ENCODE results near the gene GALNT6.
A peak's percentile ranks its signal among the peaks of the same experiment; 100 is the strongest.

Gene GALNT6, protein sequence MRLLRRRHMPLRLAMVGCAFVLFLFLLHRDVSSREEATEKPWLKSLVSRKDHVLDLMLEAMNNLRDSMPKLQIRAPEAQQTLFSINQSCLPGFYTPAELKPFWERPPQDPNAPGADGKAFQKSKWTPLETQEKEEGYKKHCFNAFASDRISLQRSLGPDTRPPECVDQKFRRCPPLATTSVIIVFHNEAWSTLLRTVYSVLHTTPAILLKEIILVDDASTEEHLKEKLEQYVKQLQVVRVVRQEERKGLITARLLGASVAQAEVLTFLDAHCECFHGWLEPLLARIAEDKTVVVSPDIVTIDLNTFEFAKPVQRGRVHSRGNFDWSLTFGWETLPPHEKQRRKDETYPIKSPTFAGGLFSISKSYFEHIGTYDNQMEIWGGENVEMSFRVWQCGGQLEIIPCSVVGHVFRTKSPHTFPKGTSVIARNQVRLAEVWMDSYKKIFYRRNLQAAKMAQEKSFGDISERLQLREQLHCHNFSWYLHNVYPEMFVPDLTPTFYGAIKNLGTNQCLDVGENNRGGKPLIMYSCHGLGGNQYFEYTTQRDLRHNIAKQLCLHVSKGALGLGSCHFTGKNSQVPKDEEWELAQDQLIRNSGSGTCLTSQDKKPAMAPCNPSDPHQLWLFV

GRCh38 chr12:51391283-51392123 lies at the start of gene GALNT6:
TSS of gene GALNT6 (minus strand) at chr12:51391406. CDS start at chr12:51379781, 11,625 bp downstream.
- DNase-seq (ENCODE audit: low read depth), result peak; percentile 67

DNA sequence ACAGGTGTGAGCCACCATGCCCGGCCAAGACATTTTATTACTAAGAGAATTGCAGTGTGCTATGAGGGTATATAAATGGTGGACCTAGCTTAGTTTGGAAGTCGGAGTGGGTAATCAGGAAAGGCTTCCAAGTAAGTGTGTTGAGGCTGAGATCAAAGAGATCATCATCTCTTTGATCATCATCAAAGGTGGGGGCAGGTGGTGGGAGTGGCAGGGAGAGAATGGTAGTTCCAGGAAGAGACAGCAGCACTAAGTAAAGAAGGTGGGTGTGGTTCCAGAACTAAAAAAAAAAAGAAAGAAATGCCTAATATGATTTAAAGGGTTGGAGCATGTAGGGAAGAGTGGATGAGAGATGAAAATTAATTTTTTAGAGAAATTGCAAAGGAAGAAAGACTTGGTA lies 48.1 kb upstream of the GALNT6 start:
- no peak for DNase-seq (ENCODE audit: low read depth)

DNA sequence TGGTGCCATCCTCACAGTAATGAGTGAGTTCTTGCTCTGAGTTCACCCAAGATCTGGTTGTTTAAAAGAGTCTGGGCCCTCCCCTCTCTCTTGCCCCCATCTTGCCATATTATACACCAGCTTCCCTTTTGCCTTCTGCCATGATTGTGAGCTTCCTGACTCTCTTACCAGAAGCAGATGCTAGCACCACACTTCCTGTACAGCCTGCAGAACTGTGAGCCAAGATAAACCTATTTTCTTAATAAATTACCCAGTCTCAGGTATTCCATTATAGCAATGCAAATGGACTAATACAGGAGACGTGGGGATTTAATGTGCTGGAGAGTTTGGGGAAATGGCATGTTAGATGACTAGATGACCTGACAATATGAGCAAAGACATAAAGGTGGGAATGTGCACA lies 46.2 kb upstream of the GALNT6 start:
- no peak for DNase-seq (ENCODE audit: low read depth)

DNA sequence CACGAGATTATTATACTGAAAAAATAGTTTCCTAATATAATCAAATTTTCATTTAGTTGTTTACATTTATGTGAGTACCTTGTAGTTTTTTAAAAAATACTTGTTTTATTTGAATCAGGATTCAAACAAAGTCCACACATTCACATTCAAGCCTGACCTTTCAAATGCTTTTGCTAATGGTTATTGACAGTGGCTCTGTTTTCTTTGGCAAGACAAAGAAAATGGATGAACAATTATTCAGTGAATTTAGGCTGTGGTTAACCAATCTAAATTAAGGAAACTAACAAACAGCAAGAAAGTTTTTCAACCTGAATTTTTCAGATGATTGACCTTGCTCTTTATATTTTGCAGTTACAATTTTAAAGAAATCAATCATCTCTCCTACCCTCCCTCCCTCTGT lies 43.1 kb upstream of the GALNT6 start:
- no peak for DNase-seq (ENCODE audit: low read depth)

DNA sequence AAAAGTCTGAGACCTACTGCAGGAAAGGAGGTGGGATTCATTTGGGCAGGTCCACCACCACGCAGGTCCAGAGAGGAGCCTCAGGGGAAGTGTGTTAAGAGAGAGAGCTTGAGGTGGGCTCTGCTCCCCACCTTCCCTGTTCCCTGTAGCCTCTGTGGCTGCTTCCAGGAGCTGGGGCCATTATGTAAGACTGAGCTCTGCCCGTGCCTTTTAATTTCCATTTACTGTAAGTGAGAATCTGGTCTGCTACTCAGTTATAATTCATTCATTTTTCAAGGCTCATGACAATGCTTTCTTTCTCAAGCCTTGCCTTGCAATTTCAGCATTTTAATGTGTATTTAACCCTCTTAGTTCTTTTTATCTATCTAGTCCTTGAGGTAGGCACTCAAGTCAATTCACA lies 41.7 kb upstream of the GALNT6 start:
- no peak for DNase-seq (ENCODE audit: low read depth)

- no peak for DNase-seq (ENCODE audit: low read depth)
Observed at GRCh38 chr12:51430196-51430895, 39.1 kb upstream of the GALNT6 start.

DNA sequence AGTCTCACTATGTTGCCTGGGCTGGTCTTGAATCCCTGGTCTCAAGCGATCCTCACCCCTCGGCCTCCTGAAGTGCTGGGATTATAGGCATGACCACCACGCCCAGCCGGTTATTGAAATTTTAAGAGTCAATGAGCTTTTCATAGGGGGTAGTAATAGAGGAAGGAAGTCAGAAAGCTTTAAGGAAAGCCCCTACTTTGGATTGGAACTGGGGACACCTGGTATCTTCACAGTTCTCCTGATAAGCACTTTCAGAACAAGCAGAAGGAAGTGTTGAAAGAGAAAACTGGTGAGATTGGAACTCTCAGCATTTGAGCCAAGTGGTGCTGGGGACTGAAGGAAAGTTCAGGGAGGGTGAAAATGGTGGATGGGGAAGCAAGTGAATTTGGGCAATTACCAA lies 38.5 kb upstream of the GALNT6 start:
- no peak for DNase-seq (ENCODE audit: low read depth)

- no peak for DNase-seq (ENCODE audit: low read depth)
Observed at GRCh38 chr12:51428256-51428655, 37.0 kb upstream of the GALNT6 start.

- DNase-seq (ENCODE audit: low read depth), result peak; percentile 62
Observed at GRCh38 chr12:51424662-51425539, 33.7 kb upstream of the GALNT6 start, which contains the start of gene SLC4A8. TSS of gene SLC4A8 (plus strand) at chr12:51424831. CDS start at chr12:51424988, 157 bp downstream.

DNA sequence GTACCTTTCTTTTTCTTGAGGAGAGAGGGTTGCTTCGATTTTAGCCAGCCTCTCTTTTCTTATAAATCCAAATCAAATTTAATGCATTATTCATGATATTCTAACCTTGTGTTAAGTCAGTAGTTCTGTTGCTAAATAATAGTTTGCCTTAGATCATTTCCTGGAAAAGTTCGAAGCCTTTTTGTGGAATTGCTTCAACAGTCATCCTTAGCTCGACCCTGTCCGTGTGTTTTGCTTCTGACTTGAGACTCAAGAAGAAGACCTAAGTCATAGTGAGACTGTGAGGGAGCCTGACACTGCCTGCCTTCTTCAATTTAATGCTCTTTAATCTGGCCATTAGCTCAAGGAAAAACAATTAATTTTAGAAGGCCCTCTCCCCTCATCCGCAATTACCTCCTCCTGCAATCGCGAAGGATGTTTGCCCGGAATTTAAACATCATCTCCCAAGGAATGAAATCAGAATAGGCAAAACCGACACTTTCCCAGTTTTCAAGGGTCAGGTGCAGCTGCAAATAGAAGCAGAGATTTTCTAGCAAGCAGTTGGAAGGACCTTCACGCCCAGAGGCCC lies 33.0 kb upstream of the GALNT6 start:
- no peak for DNase-seq (ENCODE audit: low read depth)

- DNase-seq (ENCODE audit: low read depth), result no peak
Observed at GRCh38 chr12:51421266-51421884, 30.2 kb upstream of the GALNT6 start.

DNA sequence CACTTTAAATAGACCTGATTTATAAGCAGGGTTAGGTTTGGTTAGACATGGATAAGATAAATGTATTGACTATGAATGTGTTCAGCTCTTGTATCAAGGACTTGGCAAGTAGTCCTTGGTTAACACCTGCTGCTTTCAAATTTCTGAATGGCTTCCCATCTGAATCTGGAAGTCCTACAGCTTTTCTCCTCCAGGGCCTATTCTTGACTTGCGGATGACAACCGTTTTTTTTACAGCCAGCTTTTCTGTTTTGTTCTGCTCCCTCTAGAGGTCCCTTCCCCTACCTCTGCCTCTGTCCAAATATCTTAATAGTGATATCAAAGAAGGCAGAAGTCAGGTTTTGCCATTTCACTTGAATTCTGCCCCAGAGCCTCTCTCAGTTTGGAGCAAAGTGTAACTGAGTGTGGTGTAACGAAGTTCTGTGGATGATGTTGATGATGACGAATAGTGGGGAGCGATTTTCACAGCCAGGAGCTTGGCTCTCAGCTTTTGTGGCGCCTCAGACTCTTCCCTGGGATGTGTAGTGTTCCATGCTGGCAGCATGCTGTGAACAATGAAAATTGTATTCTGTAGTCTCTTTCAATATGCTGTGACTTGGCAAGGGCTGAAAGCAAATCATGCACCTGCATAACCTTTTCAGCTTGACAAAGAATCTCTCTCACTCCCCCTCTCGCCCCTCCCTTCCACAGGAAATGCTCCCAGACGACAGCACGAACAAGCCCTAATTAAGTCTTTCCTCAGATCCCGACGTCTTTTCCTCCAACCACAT lies 28.4 kb upstream of the GALNT6 start:
- DNase-seq (ENCODE audit: low read depth), result no peak

- DNase-seq (ENCODE audit: low read depth), result no peak
Observed at GRCh38 chr12:51417826-51418225, 26.6 kb upstream of the GALNT6 start.

- DNase-seq (ENCODE audit: low read depth), result no peak
Observed at GRCh38 chr12:51415931-51416330, 24.7 kb upstream of the GALNT6 start.

DNA sequence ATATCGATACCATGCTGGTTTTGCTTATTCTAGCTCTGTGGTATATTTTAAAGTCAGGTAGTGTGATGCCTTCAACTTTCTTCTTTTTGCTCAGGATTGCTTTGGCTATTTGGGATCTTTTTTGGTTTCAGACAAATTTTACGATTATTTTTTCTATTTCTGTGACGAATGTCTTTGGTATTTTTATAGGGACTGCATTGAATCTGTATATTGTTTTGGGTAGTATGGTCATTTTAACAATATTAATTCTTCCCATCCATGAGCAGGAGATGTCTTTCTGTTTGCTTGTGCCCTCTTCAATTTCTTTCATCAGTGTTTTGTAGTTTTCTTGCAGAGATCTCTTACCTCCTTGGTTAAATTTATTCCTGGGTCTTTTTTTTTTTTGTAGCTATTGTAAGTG lies 22.6 kb upstream of the GALNT6 start:
- no peak for DNase-seq (ENCODE audit: low read depth)

GRCh38 chr12:51413149-51413548 lies 21.9 kb upstream of the GALNT6 start:
- no peak for DNase-seq (ENCODE audit: low read depth)

DNA sequence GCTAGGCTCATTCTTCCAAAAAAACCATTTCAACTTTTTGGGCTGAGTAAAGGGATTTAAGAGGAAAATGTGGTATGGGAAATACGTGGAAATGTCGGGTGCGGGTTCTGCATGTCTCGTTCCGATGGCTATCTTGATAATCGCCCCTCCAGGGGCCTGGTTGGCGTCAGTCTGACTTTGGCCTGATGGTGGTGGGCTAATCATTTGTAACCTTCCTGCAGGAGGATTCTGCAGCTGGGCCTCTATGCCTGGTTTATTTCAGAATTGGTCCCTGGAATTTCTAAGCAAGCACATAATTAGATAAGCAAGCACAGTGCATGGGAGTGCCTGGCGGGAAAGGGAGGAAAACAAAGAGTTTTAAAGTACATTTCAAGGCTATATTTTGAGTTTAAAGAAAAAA lies 18.6 kb upstream of the GALNT6 start:
- no peak for DNase-seq (ENCODE audit: low read depth)

- no peak for DNase-seq (ENCODE audit: low read depth)
Observed at GRCh38 chr12:51407604-51408003, 16.4 kb upstream of the GALNT6 start.

- no peak for DNase-seq (ENCODE audit: low read depth)
Observed at GRCh38 chr12:51406859-51407258, 15.7 kb upstream of the GALNT6 start.

Measured in activated T-helper 9 cell treated with anti-CD3 and anti-CD28 coated beads, Interleukin-2, amount 50 U/mL, for 16 hours (primary cell).